GM21723 (cell line): ENCODE data around the gene MAP2K4.

ENCODE experiments used
- ATAC-seq: cut with Tn5 transposase; IDR thresholded peaks from one replicate; pipeline ENCODE4 v1.9.1; 2021; ENCODE audit warnings: mild to moderate bottlenecking, moderate library complexity; ENCODE audit not compliant: unreplicated experiment

The MAP2K4 gene

GRCh38 chr17:12035673-12036072 is 15.0 kb downstream of the MAP2K4 start:
- no peak for ATAC-seq

GRCh38 chr17:12037970-12038369 is 17.3 kb downstream of the MAP2K4 start:
- no peak for ATAC-seq

- no peak for ATAC-seq
Measured at GRCh38 chr17:12040478-12040877, 19.8 kb downstream of the MAP2K4 start.

- no peak for ATAC-seq
Measured at GRCh38 chr17:12041312-12041711, 20.6 kb downstream of the MAP2K4 start.

- ATAC-seq = no peak
Measured at GRCh38 chr17:12043702-12044101, 23.0 kb downstream of the MAP2K4 start.

- no peak for ATAC-seq
Measured at GRCh38 chr17:12046786-12047185, 26.1 kb downstream of the MAP2K4 start.

DNA sequence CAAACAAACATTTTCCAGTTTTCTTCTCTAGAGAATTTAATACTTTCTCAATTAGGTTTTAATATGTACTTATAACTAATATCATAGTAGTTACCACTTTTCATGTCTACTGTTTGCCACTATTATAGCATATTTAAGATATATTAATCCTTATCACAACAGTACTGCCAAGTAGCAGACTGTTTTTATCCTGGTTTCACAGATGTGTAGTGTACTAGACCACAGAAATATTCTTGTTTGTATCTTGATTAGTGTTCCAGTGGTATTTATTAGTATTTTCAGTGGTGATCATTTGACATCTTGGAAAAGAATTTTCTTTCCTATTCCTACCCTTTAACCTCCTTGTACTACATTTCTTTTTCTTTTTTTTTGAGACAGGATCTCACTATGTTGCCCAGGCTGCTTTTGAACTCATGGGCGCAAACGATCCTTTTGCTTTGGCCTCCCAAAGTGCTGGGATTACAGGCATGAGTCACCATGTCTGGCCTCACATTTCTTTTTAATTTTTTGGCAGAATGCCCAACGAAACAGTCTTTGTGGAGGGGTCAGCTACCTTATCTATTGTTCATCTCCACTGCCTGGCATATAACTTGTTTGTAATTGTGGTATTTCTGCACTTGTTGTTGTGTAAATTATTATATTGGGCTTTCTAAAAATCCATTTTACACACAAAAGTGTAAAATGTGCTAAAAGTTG is 27.2 kb downstream of the MAP2K4 start:
- ATAC-seq = no peak

GRCh38 chr17:12048843-12049473 is 28.3 kb downstream of the MAP2K4 start:
- ATAC-seq = no peak

DNA sequence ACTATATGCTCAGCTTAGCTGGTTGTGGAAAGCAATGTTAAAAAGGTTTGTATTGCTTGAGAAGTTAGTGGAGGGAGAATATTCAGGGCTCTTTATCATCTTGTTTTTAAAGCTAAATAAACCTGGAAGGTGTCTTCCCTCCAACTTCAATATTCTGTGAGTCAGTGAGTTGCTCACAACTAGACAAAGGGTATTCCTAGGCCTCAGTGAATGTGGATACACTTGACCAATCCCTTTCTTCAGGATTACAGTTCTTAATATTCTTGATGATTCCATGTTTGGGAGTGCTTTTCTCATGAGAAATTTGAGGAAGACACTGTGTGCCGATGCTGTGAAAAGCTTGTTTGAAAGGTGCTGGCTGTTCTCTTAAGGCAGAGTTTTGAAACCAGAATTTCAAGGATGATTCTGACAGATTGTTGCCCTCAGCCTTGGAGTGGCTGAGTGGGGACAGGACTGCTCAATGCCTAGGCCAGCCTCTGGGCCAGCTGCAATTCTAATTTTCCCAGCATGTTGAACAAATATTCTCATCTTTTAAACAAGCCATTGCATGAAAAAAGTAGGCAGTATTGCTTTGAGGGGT is 30.1 kb downstream of the MAP2K4 start:
- ATAC-seq = no peak

DNA sequence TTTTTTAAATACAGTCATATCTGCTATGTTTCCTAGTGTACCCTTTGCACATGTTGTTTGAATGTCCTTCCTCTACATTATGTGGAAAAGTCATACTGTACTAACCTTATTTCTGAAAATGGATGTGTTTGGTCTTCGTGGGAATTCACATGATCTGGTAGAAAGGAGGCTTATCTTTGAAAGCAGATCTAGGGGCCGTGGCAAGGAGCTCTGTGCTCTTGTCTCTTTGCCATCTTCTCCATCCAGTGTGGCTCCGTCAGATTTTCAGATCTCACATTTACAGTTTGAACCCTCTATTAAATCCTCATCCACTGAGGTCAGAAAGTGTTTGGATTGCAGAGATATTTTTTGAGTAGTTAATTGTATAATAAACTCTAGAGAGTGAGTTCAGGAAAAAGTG is 32.9 kb downstream of the MAP2K4 start:
- ATAC-seq = no peak

DNA sequence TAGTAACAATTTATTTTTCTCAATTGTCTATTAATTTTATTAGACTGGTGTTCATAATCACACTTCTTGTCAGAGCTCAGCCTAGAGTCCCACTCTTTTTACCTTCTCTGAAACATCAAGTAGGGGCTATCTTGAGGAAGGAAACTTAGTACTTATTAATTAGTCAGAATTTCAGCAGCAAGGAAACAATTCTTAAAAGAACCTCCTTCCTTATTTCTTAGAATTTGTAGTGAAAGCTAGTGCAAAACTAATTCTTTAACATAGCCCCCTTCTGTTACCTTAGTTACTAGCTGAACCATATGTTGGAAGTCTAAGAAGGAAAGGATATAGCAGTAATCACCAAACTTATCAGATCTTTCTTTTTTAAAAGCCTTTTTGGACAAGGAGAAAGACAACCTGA is 35.2 kb downstream of the MAP2K4 start:
- no peak for ATAC-seq

DNA sequence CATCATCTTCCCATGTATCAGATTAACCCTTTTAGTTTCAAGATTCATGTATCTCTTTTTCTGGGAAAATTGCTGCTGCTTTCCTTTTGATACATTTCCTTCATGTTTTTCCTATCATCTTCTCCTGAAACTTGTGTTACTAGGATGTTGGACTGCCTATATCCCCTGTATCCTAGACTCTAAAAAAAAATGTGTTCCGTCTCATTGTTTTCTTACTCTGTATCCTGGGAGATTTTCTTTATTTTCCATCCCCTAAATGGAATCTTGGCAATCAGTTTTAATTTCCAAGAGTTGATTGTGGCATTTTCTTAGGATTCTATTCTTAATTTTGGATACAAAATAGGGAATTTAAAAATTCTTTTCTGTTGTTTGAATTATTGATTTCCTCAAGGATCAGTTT is 36.8 kb downstream of the MAP2K4 start:
- no peak for ATAC-seq

- ATAC-seq = no peak
Measured at GRCh38 chr17:12058535-12058934, 37.9 kb downstream of the MAP2K4 start.

DNA sequence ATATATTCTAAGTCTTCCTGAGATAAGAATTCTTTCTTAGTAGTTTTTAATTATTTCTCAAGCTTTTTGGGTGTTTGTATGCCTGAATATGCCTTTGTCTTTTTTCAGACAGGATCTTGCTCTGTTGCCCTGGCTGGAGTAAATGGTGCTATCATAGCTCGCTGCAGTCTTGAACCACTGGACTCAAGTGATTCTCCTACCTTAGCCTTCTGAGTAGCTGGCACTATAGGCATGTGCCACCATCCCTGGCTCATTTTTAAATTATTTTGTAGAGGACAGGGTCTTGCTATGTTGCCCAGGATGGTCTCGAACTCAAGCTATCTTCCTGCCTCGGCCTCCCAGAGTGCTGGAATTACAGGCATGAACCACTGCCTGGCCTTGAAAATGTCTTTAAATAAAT is 41.6 kb downstream of the MAP2K4 start:
- ATAC-seq = no peak

GRCh38 chr17:12064395-12064794 is 43.7 kb downstream of the MAP2K4 start:
- no peak for ATAC-seq

DNA sequence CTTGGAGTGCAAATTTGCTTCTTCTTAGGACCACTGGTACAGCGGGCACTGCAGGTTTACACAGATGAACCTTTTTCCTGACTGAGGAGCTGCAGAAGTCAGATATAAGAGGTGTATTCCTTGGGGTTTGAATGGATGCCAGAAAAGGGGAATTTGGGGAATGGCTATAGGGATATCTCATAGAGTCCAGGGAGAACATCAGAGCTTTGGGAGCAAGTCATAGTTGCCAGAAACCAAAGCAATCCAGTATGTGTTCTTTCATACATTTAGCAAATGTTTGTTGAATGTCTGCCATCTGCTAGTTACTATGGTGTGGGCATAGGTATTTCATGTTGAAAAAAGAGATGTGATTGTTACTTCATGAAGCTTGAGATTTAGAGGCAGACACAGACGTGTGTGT is 46.8 kb downstream of the MAP2K4 start:
- no peak for ATAC-seq

DNA sequence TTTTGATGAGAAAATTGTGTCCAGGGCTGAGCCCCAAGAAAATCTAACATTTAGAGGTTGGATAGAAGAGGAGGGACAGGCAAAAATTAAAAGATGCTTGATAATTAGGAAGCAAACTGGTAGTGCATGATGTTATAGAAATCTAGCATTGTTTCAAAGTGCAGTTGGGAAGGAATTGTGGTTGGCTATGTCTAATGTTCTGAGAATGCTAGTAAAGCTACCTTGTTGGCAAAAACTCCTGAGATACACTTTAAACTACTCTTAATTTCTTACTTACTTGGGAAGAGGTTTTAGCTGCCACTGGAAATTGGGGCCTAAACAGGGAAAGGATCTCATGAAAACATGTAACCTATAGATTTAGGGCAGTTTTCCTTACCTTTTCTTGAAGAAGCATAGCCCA is 48.3 kb downstream of the MAP2K4 start:
- ATAC-seq = no peak

DNA sequence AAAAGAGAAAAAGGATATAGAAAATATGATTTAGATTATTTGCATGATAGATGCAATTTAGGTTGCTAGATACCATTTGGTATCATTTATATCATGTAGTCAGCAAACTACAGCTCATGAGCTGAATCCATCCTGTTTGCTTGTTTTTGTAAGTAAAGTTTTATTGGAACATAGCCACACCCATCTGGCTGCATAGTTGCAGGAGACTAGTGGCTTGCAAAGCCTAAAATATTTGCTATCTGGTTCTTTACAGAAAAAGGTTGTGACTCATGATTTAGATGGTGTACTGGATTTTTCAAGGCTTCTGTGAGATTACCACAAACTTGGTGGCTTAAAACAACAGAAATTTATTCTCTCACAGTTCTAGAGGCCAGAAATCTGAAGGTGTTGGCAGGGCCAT is 49.9 kb downstream of the MAP2K4 start:
- ATAC-seq = no peak

DNA sequence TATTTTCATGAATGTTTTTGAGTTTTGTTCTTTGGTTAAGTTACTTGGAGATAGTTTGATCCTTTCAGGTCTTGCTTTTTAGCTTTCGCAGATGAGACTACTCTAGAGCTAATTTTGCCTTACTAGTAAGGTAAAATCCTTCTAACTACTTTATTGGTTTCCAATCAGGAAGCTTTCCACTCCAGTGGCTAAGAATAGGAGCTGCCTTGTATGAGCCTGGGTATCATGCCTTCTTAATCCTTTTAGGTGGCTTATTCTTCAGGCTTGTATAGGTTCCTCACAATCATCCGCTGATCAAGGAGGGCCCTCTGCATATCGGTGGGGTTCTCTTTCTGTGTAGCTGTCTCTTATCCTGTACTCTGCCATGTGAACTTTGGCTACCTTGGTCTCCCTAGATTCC is 53.7 kb downstream of the MAP2K4 start:
- ATAC-seq = no peak

- no peak for ATAC-seq
Measured at GRCh38 chr17:12077773-12078172, 57.1 kb downstream of the MAP2K4 start.

DNA sequence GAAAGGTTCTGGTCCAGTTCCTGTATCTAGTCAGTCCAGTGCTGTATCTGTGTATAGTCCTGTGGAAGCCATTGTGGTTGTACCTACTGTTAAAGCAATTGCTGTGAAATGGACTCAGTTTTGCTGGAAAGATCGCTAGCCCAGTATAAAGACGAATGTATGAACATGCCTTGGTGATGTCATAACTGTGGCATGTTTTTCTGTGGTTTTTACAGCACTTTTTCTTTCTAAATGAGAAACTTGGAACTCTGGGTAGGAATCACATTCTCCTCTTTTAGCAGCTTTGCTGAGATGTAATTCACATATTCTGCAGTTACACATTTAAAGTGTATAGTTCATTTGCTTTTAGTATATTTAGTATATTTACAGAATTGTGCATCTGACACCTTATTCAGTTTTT is 58.1 kb downstream of the MAP2K4 start:
- ATAC-seq = no peak

DNA sequence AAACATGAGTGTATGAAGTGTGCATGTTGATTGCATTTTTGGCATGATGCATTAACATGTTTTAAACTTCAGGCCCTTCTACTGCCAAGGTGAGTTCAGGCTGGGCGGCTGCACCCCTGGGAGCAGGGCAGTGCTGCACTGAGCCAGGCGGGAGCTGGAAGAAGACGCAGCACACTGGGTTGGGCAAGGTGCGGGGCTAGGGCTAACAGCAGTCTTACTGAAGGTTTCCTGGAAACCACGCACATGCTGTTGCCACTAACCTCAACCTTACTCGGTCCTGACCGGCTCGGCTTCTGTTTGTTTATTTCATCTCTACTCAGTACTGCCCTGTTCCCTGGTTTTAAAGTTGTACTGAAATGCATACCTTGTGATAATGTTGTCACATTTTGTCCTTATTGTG is 61.0 kb downstream of the MAP2K4 start:
- ATAC-seq = no peak
